CD4-positive, alpha-beta T cell (primary cell): ENCODE results near the gene HOXA3. TPM values are rescaled to one million over a fixed set of nuclear protein-coding genes. Genes with fewer than 3 reads are reported as not detected.

Experiments
- ATAC-seq: fragments of 200-7000 bp; cut with Tn5 transposase; one replicate; pipeline ENCODE4 v1.10.0; 2022; ENCODE audit warnings: mild to moderate bottlenecking; ENCODE audit not compliant: poor library complexity
- CTCF ChIA-PET: fragments of 350-600 bp; sonication (Branson Sonifier 250); formaldehyde crosslinking; loops from one replicate; lab custom pipeline; 2021; ENCODE audit warnings: antibody characterized with exemption, inconsistent platforms; lab: Charles Lee
- POLR2A ChIA-PET: fragments of 350-600 bp; sonication (Branson Sonifier 250); formaldehyde crosslinking; loops from one replicate; lab custom pipeline; 2021; ENCODE audit warnings: antibody characterized with exemption, inconsistent platforms; lab: Charles Lee
- DNase-seq, 14 experiments: peaks; one replicate each; pipeline ENCODE4 v3.0.0-alpha.2; 2013 to 2020; ENCODE audit warnings: mixed read lengths in 2 of 14
- H3K27ac ChIP-seq, 2 donors: one replicate each; pipeline versions ENCODE4 v1.5.1 to v1.7.0; 2013; ENCODE audit warnings: low read length in 2 of 2, low read depth in 1 of 2, mild to moderate bottlenecking in 1 of 2
- H3K27me3 ChIP-seq, 2 experiments: 1 replicate in 1 of 2; 2 replicates in 1 of 2; pipeline versions ENCODE4 v1.6.1 to v1.7.0; 2013; ENCODE audit warnings: low read length in 2 of 2, control low read depth in 1 of 2, mild to moderate bottlenecking in 1 of 2, moderate library complexity in 1 of 2; ENCODE audit not compliant: insufficient read depth in 2 of 2, control insufficient read depth in 1 of 2
- H3K36me3 ChIP-seq: one replicate; pipeline ENCODE4 v1.6.1; 2013; ENCODE audit warnings: low read length, control low read depth; ENCODE audit not compliant: insufficient read depth
- H3K4me1 ChIP-seq: one replicate; pipeline ENCODE4 v1.6.1; 2013; ENCODE audit warnings: low read length, control low read depth; ENCODE audit not compliant: insufficient read depth
- H3K4me3 ChIP-seq: one replicate; pipeline ENCODE4 v1.5.1; 2013; ENCODE audit warnings: mild to moderate bottlenecking, low read length, moderate library complexity
- H3K9me3 ChIP-seq, 2 experiments: 1 replicate in 1 of 2; 2 replicates in 1 of 2; pipeline versions ENCODE4 v1.6.1 to v1.7.0; 2013; ENCODE audit warnings: low read length in 2 of 2, mild to moderate bottlenecking in 2 of 2, control low read depth in 1 of 2, moderate library complexity in 1 of 2; ENCODE audit not compliant: control insufficient read depth in 1 of 2, insufficient read depth in 1 of 2
- H3K27ac Mint-ChIP-seq: one replicate; pipeline ENCODE4 v1.8.0; 2020; ENCODE audit warnings: mixed read lengths
- H3K27me3 Mint-ChIP-seq: one replicate; pipeline ENCODE4 v1.8.0; 2021; ENCODE audit warnings: mixed read lengths
- H3K36me3 Mint-ChIP-seq: one replicate; pipeline ENCODE4 v1.8.0; 2021; ENCODE audit warnings: low read depth, mixed read lengths
- H3K4me1 Mint-ChIP-seq: one replicate; pipeline ENCODE4 v1.8.0; 2021; ENCODE audit warnings: low read depth, mixed read lengths
- H3K4me3 Mint-ChIP-seq: one replicate; pipeline ENCODE4 v1.8.0; 2020; ENCODE audit warnings: mild to moderate bottlenecking, mixed read lengths
- H3K9me3 Mint-ChIP-seq: one replicate; pipeline ENCODE4 v1.8.0; 2020; ENCODE audit warnings: mixed read lengths
- CTCF ChIP-seq: fragments of 200-600 bp; IDR thresholded peaks from one replicate; pipeline ENCODE4 v1.8.0; 2022; ENCODE audit warnings: antibody characterized with exemption, mild to moderate bottlenecking
- intact Hi-C, 2 experiments: fragments of 100-400 bp; cut with DNase I in 1 of 2; cut with micrococcal nuclease in 1 of 2; formaldehyde crosslinking; loops; one replicate each; pipeline versions ENCODE4 v1.15.1 to v1.9.0; 2023 to 2025; cut with DNase I, micrococcal nuclease
- total RNA-seq, 174 experiments: library from RNA in 2 of 174; stranded (reverse) in 2 of 174; gene quantifications; one replicate each; pipeline ENCODE4 v1.2.3 and lab custom pipeline; 2021 to 2026

The HOXA3 gene
- total RNA-seq, 2 experiments from 2014 or later: not detected

- no peaks in the 10 kb centered on the region for H3K4me1 ChIP-seq
- H3K4me3 ChIP-seq: no peak overlapping the region
- Mint-ChIP-seq H3K9me3 (no peaks in the 10 kb centered on the region), H3K4me3 (no peak overlapping the region), H3K27ac (no peak overlapping the region), H3K4me1 (no peaks in the 10 kb centered on the region), H3K27me3 (peaks cover 34% of the 10 kb centered on the region), H3K36me3 (no peaks in the 10 kb centered on the region)
- ATAC-seq (no peak), DNase-seq (no peak)
- TF ChIP-seq CTCF: no peak
- H3K36me3 ChIP-seq: no peaks in the 10 kb centered on the region
- intact Hi-C loops: no loop called here
- CTCF ChIA-PET: no interaction called here
- H3K27me3 ChIP-seq: peaks cover 7% of the 10 kb centered on the region in 2 experiments
- POLR2A ChIA-PET: no interaction called here
- no peak overlapping the region for H3K27ac ChIP-seq
- H3K9me3 ChIP-seq: peaks cover 0 to 7% of the 10 kb centered on the region in 2 experiments
These were observed 28.8 kb downstream of the HOXA3 start for GRCh38 chr7:27123477-27124053.

GRCh38 chr7:27123007-27123476, 29.3 kb downstream of the HOXA3 start:
- Mint-ChIP-seq H3K27ac (no peak overlapping the region), H3K4me3 (no peak overlapping the region), H3K9me3 (no peaks in the 10 kb centered on the region), H3K36me3 (no peaks in the 10 kb centered on the region), H3K4me1 (no peaks in the 10 kb centered on the region), H3K27me3 (peaks cover 38% of the 10 kb centered on the region)
- ChIA-PET POLR2A (no interaction called here), CTCF (no interaction called here)
- Histone ChIP-seq H3K27ac (no peak overlapping the region), H3K36me3 (no peaks in the 10 kb centered on the region), H3K4me3 (no peak overlapping the region), H3K4me1 (no peaks in the 10 kb centered on the region), H3K9me3 (peaks cover 0 to 7% of the 10 kb centered on the region in 2 experiments), H3K27me3 (peaks cover 5 to 7% of the 10 kb centered on the region in 2 experiments)
- ATAC-seq (no peak), DNase-seq (no peak)
- intact Hi-C loops: no loop called here
- TF ChIP-seq CTCF: no peak

GRCh38 chr7:27122077-27122910, 30.1 kb downstream of the HOXA3 start:
- ChIA-PET CTCF (no interaction called here), POLR2A (no interaction called here)
- peaks cover 33% of the 10 kb centered on the region for H3K27me3 Mint-ChIP-seq
- H3K36me3 Mint-ChIP-seq: no peaks in the 10 kb centered on the region
- DNase-seq: no peak
- no peak for ATAC-seq
- Histone ChIP-seq H3K9me3 (peaks cover 0 to 7% of the 10 kb centered on the region in 2 experiments), H3K4me3 (no peak overlapping the region), H3K27ac (no peak overlapping the region), H3K4me1 (no peaks in the 10 kb centered on the region), H3K36me3 (no peaks in the 10 kb centered on the region), H3K27me3 (peaks cover 5 to 7% of the 10 kb centered on the region in 2 experiments)
- no peak overlapping the region for H3K4me3 Mint-ChIP-seq
- intact Hi-C loops: no loop called here
- no peak overlapping the region for H3K27ac Mint-ChIP-seq
- no peaks in the 10 kb centered on the region for H3K9me3 Mint-ChIP-seq
- no peak for TF ChIP-seq CTCF
- H3K4me1 Mint-ChIP-seq: no peaks in the 10 kb centered on the region
